ENCODE measurements around the gene RALGPS2. TPM values are rescaled to one million over a fixed set of nuclear protein-coding genes. Genes with fewer than 3 reads are reported as not detected.

RALGPS2 gene
- total and polyA plus RNA-seq, 2 of the 8 experiments (the other 6 are each of a cell fraction or from before 2014, with no cell fraction given) = 6.7 to 38.0 TPM

DNA sequence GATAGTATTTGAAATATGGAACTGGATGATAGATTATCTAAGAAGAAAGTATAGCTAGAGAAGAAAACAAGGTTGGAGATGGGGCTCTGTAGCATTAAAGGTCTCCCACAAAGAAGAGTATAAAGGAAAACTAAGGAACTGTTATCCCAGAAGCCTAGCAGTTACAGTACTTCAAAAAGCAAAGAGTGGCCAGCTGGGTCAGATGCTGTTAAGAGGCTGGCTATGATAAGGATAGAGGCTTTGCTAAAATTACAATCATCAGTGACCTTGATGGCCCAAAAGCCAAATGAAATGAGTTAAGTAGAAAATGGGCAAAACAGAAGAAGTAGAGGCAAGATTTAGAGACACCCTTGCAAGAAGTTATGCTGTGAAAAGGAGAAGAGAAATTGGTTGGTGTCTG is 170.9 kb downstream of the RALGPS2 start:
- Histone ChIP-seq H3K18ac (ENCODE audit: extremely low read depth, low read length) (no peak overlapping the region), H3K23me2 (ENCODE audit: low read depth, low read length) (no peaks in the 10 kb centered on the region), H3K4me3 (ENCODE audit: extremely low read depth in 1 of 4, insufficient read depth in 2 of 4, low read depth in 3 of 4, low read length in 4 of 4) (no peak overlapping the region), H3K4me2 (ENCODE audit: insufficient read depth in 1 of 2, low read depth in 2 of 2, low read length in 2 of 2) (no peak overlapping the region), H3K4me1 (replicated peaks in 1 of 4; ENCODE audit: control insufficient read depth in 3 of 4, insufficient read depth in 4 of 4, low read length in 3 of 4) (no peaks in the 10 kb centered on the region), H3K27ac (ENCODE audit: low read depth, low read length) (no peak overlapping the region), H2BK12ac (ENCODE audit: low read depth, low read length) (no peak overlapping the region), H3K79me2 (ENCODE audit: control insufficient read depth in 1 of 2, insufficient read depth in 2 of 2, low read length in 2 of 2) (no peaks in the 10 kb centered on the region), H3K9me3 (ENCODE audit: insufficient read depth in 2 of 2, low read depth in 1 of 2, low read length in 1 of 2) (no peaks in the 10 kb centered on the region), H3K9ac (replicated peaks in 1 of 4; ENCODE audit: extremely low read depth in 1 of 4, low read depth in 3 of 4, low read length in 3 of 4) (no peak overlapping the region), H2AFZ (ENCODE audit: low read length) (no peak overlapping the region), H3K56ac (replicated peaks; ENCODE audit: insufficient read length, low read depth, low read length) (no peak overlapping the region), H2BK120ac (replicated peaks; ENCODE audit: low read depth, low read length) (no peak overlapping the region), H4K20me1 (replicated peaks in 1 of 2; ENCODE audit: control insufficient read depth in 1 of 2, insufficient read depth in 2 of 2, low read length in 2 of 2) (peaks cover 0 to 1% of the 10 kb centered on the region in 2 experiments), H4K5ac (ENCODE audit: insufficient read length, low read depth, low read length) (no peak overlapping the region), H2AK5ac (ENCODE audit: low read depth, low read length) (no peak overlapping the region), H3K14ac (ENCODE audit: insufficient read length) (no peak overlapping the region), H2BK15ac (ENCODE audit: low read length) (no peak overlapping the region), H3K36me3 (ENCODE audit: control insufficient read depth in 2 of 4, insufficient read depth in 4 of 4, low read length in 3 of 4) (peaks cover 0 to 5% (median 3%) of the 10 kb centered on the region in 4 experiments; a peak in 6 of 8 replicates), H4K91ac (replicated peaks; ENCODE audit: insufficient read length, low read length) (no peak overlapping the region), H2BK20ac (ENCODE audit: low read length) (no peak overlapping the region), H3K4ac (replicated peaks; ENCODE audit: insufficient read length, low read depth, low read length) (no peak overlapping the region), H3K79me1 (ENCODE audit: low read depth, low read length) (no peaks in the 10 kb centered on the region), H4K8ac (ENCODE audit: extremely low read depth, insufficient read depth, low read length) (no peak overlapping the region), H2BK5ac (ENCODE audit: low read depth, low read length) (no peak overlapping the region), H3K23ac (ENCODE audit: insufficient read length) (no peak overlapping the region), H3K27me3 (replicated peaks in 1 of 4; ENCODE audit: control insufficient read depth in 3 of 4, extremely low read depth in 1 of 4, insufficient read depth in 3 of 4, low read length in 3 of 4) (no peaks in the 10 kb centered on the region)
- no peak for FAIRE-seq
- CTCF ChIA-PET (ENCODE audit: partially characterized antibody) = interaction anchor here (0.6 to 1.0 kb wide), 2 partner anchors 333 to 420 kb away, joined by 3 to 4 read pairs; no protein-coding TSS in a partner anchor
- no peak for DNase-seq (ENCODE audit: low read depth in 1 of 2, low spot score in 2 of 2)
- POLR2A ChIA-PET (ENCODE audit: partially characterized antibody) = no interaction called here
- TF ChIP-seq TEAD4 (IDR thresholded peaks at IDR 0.05; ENCODE audit: low read depth, low read length) = no peak
- TF ChIP-seq TBP (IDR thresholded peaks at IDR 0.05; ENCODE audit: low read depth, low read length) = no peak
- TF ChIP-seq EGR1 (IDR thresholded peaks at IDR 0.05; ENCODE audit: borderline replicate concordance, low read depth, low read length) = no peak
- TF ChIP-seq CHD1 (IDR thresholded peaks at IDR 0.05; ENCODE audit: low read depth, low read length) = no peak
- no peak for TF ChIP-seq CTCF (IDR thresholded peaks at IDR 0.05; ENCODE audit: control extremely low read depth in 1 of 3, insufficient read depth in 1 of 3, low read depth in 1 of 3, low read length in 3 of 3)
- no peak for TF ChIP-seq JUND (IDR thresholded peaks at IDR 0.05; ENCODE audit: low read length)
- TF ChIP-seq RAD21 (IDR thresholded peaks at IDR 0.05 in 1 of 2, conservative IDR thresholded peaks at IDR 0.05 in 1 of 2; ENCODE audit: low read depth in 2 of 2, low read length in 2 of 2) = no peak
- no peak for TF ChIP-seq FOSL1 (IDR thresholded peaks at IDR 0.05; ENCODE audit: insufficient read depth, low read depth, low read length)
- TF ChIP-seq KDM5A (IDR thresholded peaks at IDR 0.05; ENCODE audit: low read length) = no peak
- TF ChIP-seq, protein P1, sequence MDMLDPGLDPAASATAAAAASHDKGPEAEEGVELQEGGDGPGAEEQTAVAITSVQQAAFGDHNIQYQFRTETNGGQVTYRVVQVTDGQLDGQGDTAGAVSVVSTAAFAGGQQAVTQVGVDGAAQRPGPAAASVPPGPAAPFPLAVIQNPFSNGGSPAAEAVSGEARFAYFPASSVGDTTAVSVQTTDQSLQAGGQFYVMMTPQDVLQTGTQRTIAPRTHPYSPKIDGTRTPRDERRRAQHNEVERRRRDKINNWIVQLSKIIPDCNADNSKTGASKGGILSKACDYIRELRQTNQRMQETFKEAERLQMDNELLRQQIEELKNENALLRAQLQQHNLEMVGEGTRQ (IDR thresholded peaks at IDR 0.05; ENCODE audit: low read length) = no peak
- TF ChIP-seq SIRT6 (IDR thresholded peaks at IDR 0.05; ENCODE audit: low read length) = no peak
